Measurements from ENCODE around the gene TRPC1.

Gene TRPC1

GRCh38 chr3:142768338-142768737 is 44.5 kb downstream of the TRPC1 start:
- no peak for DNase-seq

GRCh38 chr3:142777927-142778326 is 54.1 kb downstream of the TRPC1 start:
- DNase-seq: no peak

GRCh38 chr3:142778541-142778940 is 54.7 kb downstream of the TRPC1 start:
- no peak for DNase-seq

- DNase-seq: no peak
Observed at GRCh38 chr3:142779591-142779990, 55.8 kb downstream of the TRPC1 start.

GRCh38 chr3:142782616-142783015 is 58.8 kb downstream of the TRPC1 start:
- no peak for DNase-seq

- no peak for DNase-seq
Observed at GRCh38 chr3:142784228-142784627, 60.4 kb downstream of the TRPC1 start.

- DNase-seq: no peak
Observed at GRCh38 chr3:142785996-142786395, 62.2 kb downstream of the TRPC1 start.

- no peak for DNase-seq
Observed at GRCh38 chr3:142787719-142788118, 63.9 kb downstream of the TRPC1 start.

GRCh38 chr3:142794508-142794907 is 70.7 kb downstream of the TRPC1 start:
- DNase-seq: no peak

- no peak for DNase-seq
Observed at GRCh38 chr3:142795332-142795731, 71.5 kb downstream of the TRPC1 start.

- no peak for DNase-seq
Observed at GRCh38 chr3:142796823-142797222, 73.0 kb downstream of the TRPC1 start.

- no peak for DNase-seq
Observed at GRCh38 chr3:142801746-142802145, 77.9 kb downstream of the TRPC1 start.

GRCh38 chr3:142802891-142803290 is 79.1 kb downstream of the TRPC1 start:
- DNase-seq: no peak

- no peak for DNase-seq
Observed at GRCh38 chr3:142808103-142808917, 84.5 kb downstream of the TRPC1 start.

- DNase-seq: no peak
Observed at GRCh38 chr3:142809259-142809658, 85.4 kb downstream of the TRPC1 start.

GRCh38 chr3:142815803-142816202 is 92.0 kb downstream of the TRPC1 start:
- no peak for DNase-seq

GRCh38 chr3:142817356-142817755 is 93.5 kb downstream of the TRPC1 start:
- DNase-seq: no peak

- DNase-seq: no peak
Observed at GRCh38 chr3:142817897-142818296, 94.1 kb downstream of the TRPC1 start.

- DNase-seq: no peak
Observed at GRCh38 chr3:142818651-142819050, 94.8 kb downstream of the TRPC1 start.

GRCh38 chr3:142819179-142819578 is 95.3 kb downstream of the TRPC1 start:
- DNase-seq: no peak

- DNase-seq: peak; percentile 52
Observed at GRCh38 chr3:142828703-142829305, 105.0 kb downstream of the TRPC1 start.

GRCh38 chr3:142837526-142837925 is 113.7 kb downstream of the TRPC1 start:
- DNase-seq: no peak

GRCh38 chr3:142839831-142840230 is 116.0 kb downstream of the TRPC1 start:
- DNase-seq: no peak

GRCh38 chr3:142844339-142844977 is 120.6 kb downstream of the TRPC1 start:
- DNase-seq: no peak
